Measurements from ENCODE around the gene MMEL1.

MMEL1 gene

DNA sequence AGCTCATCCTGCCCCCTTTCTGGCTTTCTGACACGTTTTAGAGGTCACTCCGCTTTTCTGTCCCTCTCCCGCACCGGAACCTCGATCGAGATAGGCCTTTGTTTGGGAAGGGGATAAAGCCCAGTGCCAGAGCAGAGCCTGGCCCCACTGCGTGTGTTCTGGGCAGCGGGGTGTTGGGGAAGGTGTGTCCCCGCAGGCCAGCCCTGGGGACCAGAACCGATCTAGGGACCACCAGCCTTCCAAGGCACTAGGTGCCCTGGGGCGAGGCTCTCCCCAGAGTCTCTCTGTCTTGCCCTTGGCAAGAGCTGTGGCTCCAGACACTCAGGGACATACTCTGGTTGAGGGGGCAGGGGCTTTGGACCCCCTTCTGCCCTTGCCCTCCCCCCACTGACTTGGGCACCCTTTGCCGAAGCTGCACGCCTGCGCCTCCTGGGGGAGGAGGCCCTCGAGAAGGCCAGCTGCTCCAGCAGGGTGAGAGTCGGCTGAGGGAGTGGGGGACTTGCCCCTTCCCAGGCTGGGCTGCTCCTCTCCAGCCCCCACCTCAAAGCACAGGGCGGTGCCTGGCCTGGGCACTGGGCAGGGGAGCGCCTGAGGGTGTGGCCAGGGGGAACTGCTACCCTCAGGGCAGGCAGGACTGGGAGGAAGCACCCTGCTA is 29.8 kb downstream of the MMEL1 start:
- Histone ChIP-seq H3K27ac (ENCODE audit: low read depth, low read length, severe bottlenecking) (no peak overlapping the region), H3K9me3 (ENCODE audit: control insufficient read depth, low read length) (no peaks in the 10 kb centered on the region), H3K4me1 (ENCODE audit: control insufficient read depth, insufficient read depth, low read length, poor library complexity, severe bottlenecking) (no peaks in the 10 kb centered on the region), H3K4me3 (ENCODE audit: extremely low read depth, insufficient read depth, low read length, poor library complexity, severe bottlenecking) (no peak overlapping the region), H3K36me3 (ENCODE audit: control insufficient read depth, insufficient read depth, low read length) (no peaks in the 10 kb centered on the region)
- 83 to 84% methylated on average over 12 to 17 of the region's 18 CpGs for WGBS, 2 experiments (ENCODE audit: insufficient coverage in 2 of 2)

DNA sequence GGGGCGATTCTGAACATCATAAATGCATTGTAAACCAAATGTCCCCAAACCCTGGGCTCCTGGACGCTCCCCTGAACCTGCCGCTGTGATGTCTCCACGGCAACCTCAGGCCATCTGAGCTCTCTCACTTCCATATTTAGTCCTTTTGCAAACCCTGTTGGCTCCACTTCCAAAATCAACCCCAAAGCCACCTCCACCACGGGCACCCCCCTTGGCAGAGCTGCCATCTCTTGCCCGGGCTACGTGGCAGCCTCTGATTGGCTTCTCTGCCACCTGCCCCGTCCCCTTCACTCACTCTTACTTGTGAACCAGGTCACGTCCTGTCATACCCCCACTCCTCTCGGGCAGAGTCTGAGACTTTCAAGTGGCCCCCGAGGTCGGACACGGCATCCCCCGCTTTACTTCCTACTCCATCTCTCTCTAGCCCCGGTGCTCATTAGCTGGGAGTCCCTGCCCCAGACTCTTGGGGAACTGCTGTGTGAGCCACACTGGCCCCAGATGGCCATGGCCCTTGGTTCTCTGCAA is 30.4 kb downstream of the MMEL1 start:
- 81 to 90% methylated on average over 13 to 14 of the region's 15 CpGs for WGBS, 2 experiments (ENCODE audit: insufficient coverage in 2 of 2)
- H3K27ac ChIP-seq (ENCODE audit: low read depth, low read length, severe bottlenecking), result no peak overlapping the region

DNA sequence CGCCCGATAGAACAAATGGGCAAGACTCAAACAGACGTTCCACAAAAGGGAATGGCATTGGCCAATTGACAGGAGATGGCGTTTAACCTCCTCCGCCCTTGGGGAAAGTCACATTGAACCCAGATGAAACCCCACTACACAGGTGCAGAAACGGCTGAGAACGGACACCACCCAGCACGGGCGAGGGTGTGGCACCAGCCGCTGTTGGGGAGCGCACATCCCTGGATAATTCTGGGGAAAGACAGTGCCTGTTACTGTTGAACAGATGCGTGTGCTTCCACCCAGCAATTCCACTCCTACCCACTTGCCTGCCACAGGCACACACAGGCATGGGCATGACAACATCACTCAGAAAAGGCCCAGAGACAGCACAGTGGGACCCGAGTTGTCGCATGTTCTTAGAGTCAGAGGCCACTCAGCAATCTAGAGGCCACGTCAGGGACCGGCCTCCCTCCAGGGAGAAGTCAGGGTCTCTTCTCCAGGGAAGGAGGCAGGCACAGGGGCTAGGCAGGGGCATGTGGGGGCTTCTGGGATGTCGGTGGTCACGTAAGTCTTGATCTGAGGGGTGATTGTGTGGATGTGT is 31.0 kb downstream of the MMEL1 start:
- no peak overlapping the region for H3K27ac ChIP-seq (ENCODE audit: low read depth, low read length, severe bottlenecking)
- WGBS, 2 experiments (ENCODE audit: insufficient coverage in 2 of 2), result 82% methylated on average over 15 to 17 of the region's 18 CpGs
- H3K4me3 ChIP-seq (ENCODE audit: extremely low read depth, insufficient read depth, low read length, poor library complexity, severe bottlenecking), result no peak overlapping the region
- no peaks in the 10 kb centered on the region for H3K4me1 ChIP-seq (ENCODE audit: control insufficient read depth, insufficient read depth, low read length, poor library complexity, severe bottlenecking)
- H3K9me3 ChIP-seq (ENCODE audit: control insufficient read depth, low read length), result no peaks in the 10 kb centered on the region
- no peaks in the 10 kb centered on the region for H3K36me3 ChIP-seq (ENCODE audit: control insufficient read depth, insufficient read depth, low read length)

More for the DNA sequence above, 30.4 kb downstream of the MMEL1 start:
- Histone ChIP-seq H3K4me1 (ENCODE audit: control insufficient read depth, insufficient read depth, low read length, poor library complexity, severe bottlenecking) (no peaks in the 10 kb centered on the region), H3K4me3 (ENCODE audit: extremely low read depth, insufficient read depth, low read length, poor library complexity, severe bottlenecking) (no peak overlapping the region), H3K9me3 (ENCODE audit: control insufficient read depth, low read length) (no peaks in the 10 kb centered on the region), H3K36me3 (ENCODE audit: control insufficient read depth, insufficient read depth, low read length) (no peaks in the 10 kb centered on the region)

DNA sequence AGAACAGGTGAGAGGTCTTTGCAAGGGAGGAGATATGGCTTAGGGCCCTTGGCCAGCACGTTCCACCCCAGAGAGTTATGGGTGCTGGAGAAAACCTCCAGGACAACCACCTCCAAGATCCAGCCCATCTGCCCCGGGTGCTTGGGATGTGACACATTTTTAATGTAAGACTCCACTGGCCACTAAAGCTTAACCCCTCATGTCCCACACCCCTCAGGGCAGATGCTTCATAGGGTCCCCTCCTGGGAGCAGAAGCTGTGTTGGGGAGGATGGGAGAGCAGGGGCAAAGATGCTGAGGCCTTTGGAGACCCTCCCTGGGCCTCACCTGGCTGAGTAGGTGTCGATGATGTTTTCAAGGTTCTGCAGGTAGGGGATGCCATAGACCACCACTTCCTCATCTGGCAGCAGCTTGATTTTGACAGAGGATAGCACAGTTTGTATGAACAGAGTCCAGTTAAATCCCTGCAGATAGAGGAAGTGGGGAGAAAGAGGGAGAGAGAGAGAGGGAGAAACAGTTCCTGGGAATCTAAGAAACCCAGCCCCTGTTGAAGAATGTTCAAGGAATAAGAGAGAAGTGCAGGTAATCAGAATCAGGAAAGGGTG is 34.4 kb downstream of the MMEL1 start:
- Histone ChIP-seq H3K9me3 (ENCODE audit: control insufficient read depth, low read length) (no peaks in the 10 kb centered on the region), H3K4me1 (ENCODE audit: control insufficient read depth, insufficient read depth, low read length, poor library complexity, severe bottlenecking) (no peaks in the 10 kb centered on the region), H3K27ac (ENCODE audit: low read depth, low read length, severe bottlenecking) (no peak overlapping the region), H3K4me3 (ENCODE audit: extremely low read depth, insufficient read depth, low read length, poor library complexity, severe bottlenecking) (no peak overlapping the region), H3K36me3 (ENCODE audit: control insufficient read depth, insufficient read depth, low read length) (no peaks in the 10 kb centered on the region)
- WGBS, 2 experiments (ENCODE audit: insufficient coverage in 2 of 2), result 70 to 73% methylated on average over 1 to 2 of the region's 3 CpGs

DNA sequence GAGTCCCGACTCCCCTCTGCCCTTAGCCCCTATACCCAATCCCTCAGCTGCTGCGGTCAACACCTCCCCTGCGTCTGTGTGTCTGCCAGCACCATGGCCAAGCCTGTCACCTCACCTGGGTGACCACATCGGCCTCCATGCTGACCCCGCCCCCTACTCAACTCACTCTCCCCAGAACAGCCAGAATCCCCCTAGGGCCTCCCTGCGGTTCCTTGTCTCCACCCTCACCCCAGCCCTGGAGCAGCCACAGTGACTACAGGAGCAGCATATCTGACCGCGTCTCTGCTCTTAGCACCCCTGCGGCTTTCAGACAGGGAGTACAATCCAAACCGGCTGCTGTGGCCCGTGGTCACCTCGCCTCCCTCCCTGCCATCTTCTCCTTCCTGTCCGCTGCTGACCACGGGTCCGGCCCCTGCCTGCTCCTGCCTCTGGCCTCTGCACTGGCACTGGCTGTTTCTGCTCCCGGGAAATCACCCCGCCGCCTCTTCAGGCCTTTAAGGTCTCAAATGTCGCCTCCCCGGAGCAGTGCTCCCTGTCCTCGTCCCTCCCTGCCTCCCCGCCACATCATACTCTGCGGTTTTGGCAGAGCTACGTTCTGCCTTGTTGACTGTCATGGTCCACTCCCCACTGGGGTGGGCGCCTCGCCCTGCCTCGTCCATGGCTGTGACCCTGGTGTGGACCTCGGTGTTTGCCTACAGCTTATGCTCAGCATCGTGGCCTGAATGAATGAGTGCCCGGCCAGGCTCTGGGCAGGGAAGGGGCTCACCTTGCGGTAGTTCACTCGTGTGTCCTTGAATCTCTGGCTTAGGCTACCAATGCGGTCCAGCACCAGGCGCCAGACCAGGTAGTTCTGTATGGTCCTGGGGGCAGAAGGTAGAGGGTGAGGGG is 35.1 kb downstream of the MMEL1 start:
- Histone ChIP-seq H3K9me3 (ENCODE audit: control insufficient read depth, low read length) (no peaks in the 10 kb centered on the region), H3K36me3 (ENCODE audit: control insufficient read depth, insufficient read depth, low read length) (no peaks in the 10 kb centered on the region), H3K27ac (ENCODE audit: low read depth, low read length, severe bottlenecking) (no peak overlapping the region), H3K4me1 (ENCODE audit: control insufficient read depth, insufficient read depth, low read length, poor library complexity, severe bottlenecking) (no peaks in the 10 kb centered on the region), H3K4me3 (ENCODE audit: extremely low read depth, insufficient read depth, low read length, poor library complexity, severe bottlenecking) (no peak overlapping the region)
- 74 to 79% methylated on average over 28 to 34 of the region's 34 CpGs for WGBS, 2 experiments (ENCODE audit: insufficient coverage in 2 of 2)

DNA sequence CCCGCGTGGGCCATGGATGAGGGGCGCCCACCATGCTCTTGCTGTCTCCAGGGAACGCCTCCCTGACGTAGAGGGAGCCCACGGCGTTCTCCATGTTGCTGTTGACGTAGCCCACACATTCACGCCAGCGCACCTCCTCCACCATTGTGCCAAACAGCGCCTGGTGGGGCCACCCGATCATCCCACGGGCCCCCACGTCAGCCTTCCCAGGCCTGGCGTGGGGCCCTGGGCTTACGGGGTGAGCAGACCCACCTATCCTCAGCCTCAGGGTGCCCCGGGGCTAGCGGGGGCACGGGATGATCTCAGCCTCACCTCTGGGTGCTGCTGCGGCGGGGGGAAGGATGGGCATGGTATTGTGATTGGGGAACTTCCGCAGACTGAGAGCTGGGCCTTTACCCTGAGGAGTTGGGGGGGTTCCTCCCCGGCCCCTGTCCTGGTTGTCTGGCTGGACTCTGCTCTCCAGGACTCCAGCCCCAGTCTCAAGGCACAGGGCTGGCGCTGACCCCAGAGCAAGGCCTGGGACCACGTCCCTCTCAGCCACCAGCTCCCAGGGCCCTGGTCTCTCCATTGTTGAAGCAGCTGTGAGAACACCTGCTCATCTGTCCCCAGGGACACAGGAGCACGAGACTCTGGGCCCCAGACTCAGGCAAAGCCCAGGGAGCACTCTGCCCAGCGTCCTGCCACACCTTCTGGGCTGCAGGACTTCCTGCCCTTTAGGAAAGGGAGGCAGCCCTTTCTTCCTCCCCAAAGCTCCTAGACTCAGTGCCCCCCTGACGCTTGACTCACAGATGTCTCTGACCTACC is 36.1 kb downstream of the MMEL1 start:
- 89 to 92% methylated on average over 22 to 27 of the region's 28 CpGs for WGBS, 2 experiments (ENCODE audit: insufficient coverage in 2 of 2)
- no peak overlapping the region for H3K4me3 ChIP-seq (ENCODE audit: extremely low read depth, insufficient read depth, low read length, poor library complexity, severe bottlenecking)

DNA sequence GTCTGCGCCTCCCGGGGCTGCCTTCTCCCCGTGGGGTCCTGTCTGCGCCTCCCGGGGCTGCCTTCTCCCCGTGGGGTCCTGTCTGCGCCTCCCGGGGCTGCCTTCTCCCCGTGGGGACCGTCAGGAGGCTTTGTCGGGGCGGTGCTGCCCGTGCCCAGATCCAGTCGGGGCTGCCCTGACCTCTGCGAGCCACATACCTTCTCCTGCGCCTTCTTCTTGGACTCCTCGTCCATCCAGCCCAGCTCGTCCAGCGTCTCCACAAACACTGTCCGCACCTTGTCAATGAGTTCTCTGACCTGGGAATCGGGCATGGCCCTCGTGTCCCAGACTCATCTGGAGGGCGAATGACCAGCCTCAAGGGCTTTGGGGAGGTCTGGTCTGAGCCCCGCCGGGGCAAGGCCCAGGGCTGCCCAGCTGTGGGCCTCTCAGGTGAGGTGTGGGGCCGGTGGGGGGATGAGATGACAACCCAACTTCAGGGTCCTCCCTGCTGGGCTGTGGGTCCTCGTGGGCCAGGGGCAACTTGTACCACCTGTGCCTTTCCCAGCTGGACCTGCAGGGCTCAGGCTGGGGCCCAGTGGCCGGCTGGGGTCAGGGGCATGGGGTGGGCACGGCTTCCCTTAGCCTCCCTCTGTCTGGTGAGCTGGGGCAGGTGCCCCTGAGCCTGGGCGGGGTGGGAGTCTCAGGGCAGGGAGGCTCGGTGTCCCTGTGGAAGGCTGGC is 36.8 kb downstream of the MMEL1 start:
- H3K36me3 ChIP-seq (ENCODE audit: control insufficient read depth, insufficient read depth, low read length), result no peaks in the 10 kb centered on the region
- 90% methylated on average over 28 to 31 of the region's 31 CpGs for WGBS, 2 experiments (ENCODE audit: insufficient coverage in 2 of 2)
- H3K9me3 ChIP-seq (ENCODE audit: control insufficient read depth, low read length), result peaks cover 3% of the 10 kb centered on the region
- no peak overlapping the region for H3K4me3 ChIP-seq (ENCODE audit: extremely low read depth, insufficient read depth, low read length, poor library complexity, severe bottlenecking)
- H3K27ac ChIP-seq (ENCODE audit: low read depth, low read length, severe bottlenecking), result no peak overlapping the region
- no peaks in the 10 kb centered on the region for H3K4me1 ChIP-seq (ENCODE audit: control insufficient read depth, insufficient read depth, low read length, poor library complexity, severe bottlenecking)

More for the DNA sequence above, 36.1 kb downstream of the MMEL1 start:
- Histone ChIP-seq H3K9me3 (ENCODE audit: control insufficient read depth, low read length) (peaks cover under 1% of the 10 kb centered on the region), H3K4me1 (ENCODE audit: control insufficient read depth, insufficient read depth, low read length, poor library complexity, severe bottlenecking) (no peaks in the 10 kb centered on the region), H3K27ac (ENCODE audit: low read depth, low read length, severe bottlenecking) (no peak overlapping the region), H3K36me3 (ENCODE audit: control insufficient read depth, insufficient read depth, low read length) (no peaks in the 10 kb centered on the region)

DNA sequence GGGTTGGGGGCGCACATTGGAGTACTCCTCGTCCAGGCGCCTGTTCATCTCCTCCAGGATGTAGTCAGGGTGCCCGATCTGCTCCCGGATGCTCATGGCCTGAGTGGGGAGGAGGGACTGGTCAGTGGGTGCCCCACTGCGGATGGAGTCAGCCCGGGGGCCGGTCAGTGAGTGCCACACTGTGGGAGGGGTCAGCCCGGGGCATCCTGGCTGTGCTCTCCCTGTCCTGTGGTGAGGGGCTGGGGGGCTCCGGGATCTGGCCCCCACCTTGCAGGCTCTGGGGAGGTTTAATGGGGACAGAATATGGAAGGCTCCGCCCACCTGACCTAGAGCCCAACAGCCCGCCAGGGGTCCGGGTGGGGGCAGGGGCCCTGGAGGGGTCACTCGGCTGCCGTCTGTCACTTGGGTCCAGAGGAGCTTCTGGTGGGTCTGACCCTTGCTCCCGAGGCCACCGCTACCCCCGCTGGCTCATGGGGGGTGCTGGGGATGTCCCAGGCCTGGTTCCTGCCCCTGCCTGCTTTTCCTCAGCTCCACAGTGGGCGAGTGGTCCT is 37.5 kb downstream of the MMEL1 start:
- no peak overlapping the region for H3K4me3 ChIP-seq (ENCODE audit: extremely low read depth, insufficient read depth, low read length, poor library complexity, severe bottlenecking)
- H3K4me1 ChIP-seq (ENCODE audit: control insufficient read depth, insufficient read depth, low read length, poor library complexity, severe bottlenecking), result no peaks in the 10 kb centered on the region
- 87 to 93% methylated on average over 12 to 13 of the region's 19 CpGs for WGBS, 2 experiments (ENCODE audit: insufficient coverage in 2 of 2)
- peaks cover 4% of the 10 kb centered on the region for H3K36me3 ChIP-seq (ENCODE audit: control insufficient read depth, insufficient read depth, low read length)
- H3K9me3 ChIP-seq (ENCODE audit: control insufficient read depth, low read length), result peaks cover 3% of the 10 kb centered on the region
- H3K27ac ChIP-seq (ENCODE audit: low read depth, low read length, severe bottlenecking), result no peak overlapping the region

DNA sequence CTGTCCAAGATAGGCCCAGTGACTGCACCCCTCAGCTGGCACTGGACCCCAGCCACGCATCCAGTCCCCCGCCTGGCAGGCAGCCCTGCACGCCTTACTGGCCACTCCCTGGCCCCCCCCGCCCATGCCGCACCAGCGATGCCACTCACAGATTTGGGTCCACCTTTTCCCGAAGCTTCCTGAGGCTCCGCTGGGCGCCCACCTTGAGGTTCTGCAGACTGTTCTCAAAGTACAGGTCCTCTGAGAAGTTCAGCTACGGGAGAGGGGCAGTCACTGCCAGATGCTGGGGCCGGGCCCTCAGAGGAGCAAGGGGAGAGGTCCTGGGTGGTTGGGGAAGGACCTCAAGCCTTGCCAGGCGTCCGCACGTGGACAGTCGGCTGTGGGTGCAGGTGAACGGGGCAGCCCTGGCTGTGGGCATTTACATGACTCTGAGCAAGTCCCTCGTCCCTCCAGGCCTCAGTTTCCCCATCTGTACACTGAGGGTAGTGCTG is 38.1 kb downstream of the MMEL1 start:
- WGBS, 2 experiments (ENCODE audit: insufficient coverage in 2 of 2), result 87 to 97% methylated on average over 7 to 17 of the region's 17 CpGs
- Histone ChIP-seq H3K4me1 (ENCODE audit: control insufficient read depth, insufficient read depth, low read length, poor library complexity, severe bottlenecking) (no peaks in the 10 kb centered on the region), H3K36me3 (ENCODE audit: control insufficient read depth, insufficient read depth, low read length) (peaks cover 4% of the 10 kb centered on the region), H3K9me3 (ENCODE audit: control insufficient read depth, low read length) (peaks cover 3% of the 10 kb centered on the region), H3K27ac (ENCODE audit: low read depth, low read length, severe bottlenecking) (no peak overlapping the region), H3K4me3 (ENCODE audit: extremely low read depth, insufficient read depth, low read length, poor library complexity, severe bottlenecking) (no peak overlapping the region)
